Activated naive CD8-positive, alpha-beta T cell treated with anti-CD3 and anti-CD28 coated beads, Interleukin-2, amount 10 ng/mL, durations not matched to agents 7 days and 5 days (primary cell): ENCODE data around the gene OTOP3. TPM values are rescaled to one million over a fixed set of nuclear protein-coding genes. Genes with fewer than 3 reads are reported as not detected.
"Not testable (repeated sequence)": the region's sequence is repeated elsewhere in the genome, so short reads cannot be mapped to it uniquely, and the experiment has no call there.

Source experiments
- ATAC-seq: fragments of 150-1000 bp; cut with Tn5 transposase; one replicate; pipeline ENCODE4 v1.10.0; 2021; ENCODE audit warnings: low read depth, moderate library complexity
- POLR2A ChIA-PET: fragments of 350-600 bp; sonication (Branson Sonifier 250); formaldehyde crosslinking; loops from one replicate; lab custom pipeline; 2021; ENCODE audit warnings: antibody characterized with exemption; lab: Charles Lee
- DNase-seq: peaks from one replicate; pipeline ENCODE4 v3.0.0; 2021
- H3K27ac Mint-ChIP-seq: one replicate; pipeline ENCODE4 v1.8.0; 2022; ENCODE audit warnings: mild to moderate bottlenecking, mixed read lengths
- H3K27me3 Mint-ChIP-seq: one replicate; pipeline ENCODE4 v1.8.0; 2022; ENCODE audit warnings: mild to moderate bottlenecking, moderate library complexity, mixed read lengths
- H3K36me3 Mint-ChIP-seq: one replicate; pipeline ENCODE4 v1.8.0; 2021; ENCODE audit warnings: mild to moderate bottlenecking, mixed read lengths
- H3K4me1 Mint-ChIP-seq: one replicate; pipeline ENCODE4 v1.8.0; 2021; ENCODE audit warnings: mixed read lengths
- H3K4me3 Mint-ChIP-seq: one replicate; pipeline ENCODE4 v1.8.0; 2022; ENCODE audit warnings: mild to moderate bottlenecking, moderate library complexity, mixed read lengths
- H3K9me3 Mint-ChIP-seq: one replicate; pipeline ENCODE4 v1.8.0; 2021; ENCODE audit warnings: mixed read lengths
- total RNA-seq, 2 experiments: library from RNA; stranded (reverse); gene quantifications; one replicate each; pipeline ENCODE4 v1.2.3, GENCODE V29; 2021

The OTOP3 gene
- total RNA-seq, 2 experiments from 2014 or later: not detected

DNA sequence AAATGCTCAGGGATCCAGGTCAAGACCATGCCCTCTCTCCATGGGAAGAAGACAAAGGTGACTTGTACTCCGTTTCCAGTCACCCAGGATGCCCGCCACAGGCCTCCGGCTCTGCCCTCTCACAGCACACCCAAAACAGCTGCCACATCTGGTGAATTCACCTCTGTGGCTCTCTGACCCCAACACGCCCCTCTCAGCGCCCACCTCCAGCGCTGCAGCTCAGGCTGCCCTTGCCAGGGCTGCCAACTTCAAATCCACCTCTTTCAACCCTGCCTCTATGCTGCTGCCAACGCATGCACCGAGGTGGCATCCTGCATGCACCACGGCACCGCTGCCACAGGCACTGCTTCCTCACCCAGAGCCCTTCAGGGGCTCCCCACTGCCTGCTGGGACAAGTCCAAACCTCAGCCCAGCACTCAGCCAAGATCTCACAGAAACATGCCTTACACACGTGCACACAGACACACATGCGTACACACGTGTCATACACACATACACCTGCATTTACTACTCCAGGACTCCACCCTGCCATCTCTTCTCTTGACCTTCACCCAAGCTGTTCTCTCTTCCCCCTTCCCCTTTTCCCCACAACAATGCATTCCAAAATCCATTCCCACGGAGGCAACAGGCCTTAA is 29.4 kb downstream of the OTOP3 start:
- POLR2A ChIA-PET: no interaction called here
- no peaks in the 10 kb centered on the region for H3K36me3 Mint-ChIP-seq
- no peak overlapping the region for H3K4me3 Mint-ChIP-seq
- peaks cover 7% of the 10 kb centered on the region for H3K4me1 Mint-ChIP-seq
- peaks cover 5% of the 10 kb centered on the region for H3K27me3 Mint-ChIP-seq
- H3K27ac Mint-ChIP-seq: peak overlapping the region; percentile 37
- H3K9me3 Mint-ChIP-seq: no peaks in the 10 kb centered on the region
- no peak for ATAC-seq
- DNase-seq: no peak

DNA sequence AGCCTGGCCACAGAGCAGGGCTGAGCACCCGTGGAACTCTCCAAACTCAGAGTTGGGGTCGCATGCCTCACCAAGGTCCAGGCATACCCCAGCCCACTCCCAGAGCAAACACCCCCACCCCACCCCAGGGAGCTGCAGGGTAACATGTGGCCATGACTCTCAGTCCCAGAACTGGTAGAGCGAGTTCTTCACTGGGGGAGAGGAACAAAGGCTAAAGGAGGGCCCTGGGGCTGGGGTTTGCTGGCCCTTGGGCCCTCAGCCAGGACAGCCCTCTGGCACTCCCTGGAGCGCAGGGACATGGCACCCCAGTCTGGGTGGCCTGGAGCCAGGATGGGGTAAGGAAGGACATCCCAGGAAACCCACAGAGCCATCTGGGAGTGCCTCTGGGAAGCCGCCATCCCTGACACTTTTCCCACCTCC is 32.7 kb downstream of the OTOP3 start:
- Mint-ChIP-seq H3K4me1 (peaks cover 6% of the 10 kb centered on the region), H3K4me3 (no peak overlapping the region), H3K9me3 (no peaks in the 10 kb centered on the region), H3K36me3 (no peaks in the 10 kb centered on the region), H3K27me3 (peaks cover 23% of the 10 kb centered on the region), H3K27ac (no peak overlapping the region)
- POLR2A ChIA-PET: interaction anchor here (0.7 kb wide), 1 partner anchor 68 kb away, joined by 3 read pairs; no protein-coding TSS in a partner anchor
- ATAC-seq (no peak), DNase-seq (no peak)

DNA sequence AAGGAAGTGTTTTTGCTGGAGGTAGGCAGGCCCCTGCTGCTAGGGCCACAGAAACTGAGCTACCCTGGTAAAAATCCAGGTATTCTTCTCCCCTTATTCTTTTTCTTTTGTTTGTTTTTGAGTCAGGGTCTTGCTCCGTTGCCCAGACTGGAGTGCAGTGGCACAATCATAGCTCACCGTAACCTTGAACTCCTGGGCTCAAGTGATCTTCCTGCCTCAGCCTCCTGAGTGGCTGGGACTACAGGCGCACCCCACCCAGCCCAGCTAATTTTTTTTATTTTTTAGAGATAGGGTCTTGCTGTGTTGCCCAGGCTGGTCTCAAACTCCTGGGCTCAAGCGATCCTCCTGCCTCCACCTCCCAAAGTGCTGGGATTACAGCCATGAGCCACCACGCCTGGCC is 33.8 kb downstream of the OTOP3 start:
- H3K36me3 Mint-ChIP-seq, ATAC-seq, H3K9me3 Mint-ChIP-seq, DNase-seq, H3K4me1 Mint-ChIP-seq, H3K4me3 Mint-ChIP-seq, POLR2A ChIA-PET: not testable (repeated sequence)
- Mint-ChIP-seq H3K27ac (peak overlapping the region; percentile 9), H3K27me3 (peaks cover 34% of the 10 kb centered on the region)

DNA sequence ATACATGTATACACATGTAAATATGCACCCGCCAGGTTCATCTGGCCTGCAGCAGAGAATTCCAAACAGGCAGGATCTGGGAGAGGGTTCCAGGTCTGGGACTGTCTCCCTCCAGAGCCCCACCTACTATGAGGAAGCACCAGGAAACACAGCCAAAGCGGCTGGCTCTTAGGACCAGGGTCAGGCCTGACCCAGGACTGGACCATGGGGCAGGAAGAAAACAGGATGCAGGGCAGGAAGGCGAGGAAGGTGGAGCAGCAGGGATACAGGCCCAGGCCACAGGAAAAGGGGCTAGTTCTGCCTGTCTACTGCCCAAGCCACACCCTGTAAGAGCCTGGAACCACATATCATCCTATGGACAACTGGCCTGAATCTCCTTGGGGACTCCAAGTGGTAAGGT is 34.7 kb downstream of the OTOP3 start:
- Mint-ChIP-seq H3K9me3 (no peaks in the 10 kb centered on the region), H3K36me3 (no peaks in the 10 kb centered on the region), H3K27ac (no peak overlapping the region), H3K4me3 (no peak overlapping the region), H3K27me3 (peaks cover 38% of the 10 kb centered on the region), H3K4me1 (peaks cover 6% of the 10 kb centered on the region)
- ATAC-seq (no peak), DNase-seq (no peak)
- POLR2A ChIA-PET: no interaction called here

DNA sequence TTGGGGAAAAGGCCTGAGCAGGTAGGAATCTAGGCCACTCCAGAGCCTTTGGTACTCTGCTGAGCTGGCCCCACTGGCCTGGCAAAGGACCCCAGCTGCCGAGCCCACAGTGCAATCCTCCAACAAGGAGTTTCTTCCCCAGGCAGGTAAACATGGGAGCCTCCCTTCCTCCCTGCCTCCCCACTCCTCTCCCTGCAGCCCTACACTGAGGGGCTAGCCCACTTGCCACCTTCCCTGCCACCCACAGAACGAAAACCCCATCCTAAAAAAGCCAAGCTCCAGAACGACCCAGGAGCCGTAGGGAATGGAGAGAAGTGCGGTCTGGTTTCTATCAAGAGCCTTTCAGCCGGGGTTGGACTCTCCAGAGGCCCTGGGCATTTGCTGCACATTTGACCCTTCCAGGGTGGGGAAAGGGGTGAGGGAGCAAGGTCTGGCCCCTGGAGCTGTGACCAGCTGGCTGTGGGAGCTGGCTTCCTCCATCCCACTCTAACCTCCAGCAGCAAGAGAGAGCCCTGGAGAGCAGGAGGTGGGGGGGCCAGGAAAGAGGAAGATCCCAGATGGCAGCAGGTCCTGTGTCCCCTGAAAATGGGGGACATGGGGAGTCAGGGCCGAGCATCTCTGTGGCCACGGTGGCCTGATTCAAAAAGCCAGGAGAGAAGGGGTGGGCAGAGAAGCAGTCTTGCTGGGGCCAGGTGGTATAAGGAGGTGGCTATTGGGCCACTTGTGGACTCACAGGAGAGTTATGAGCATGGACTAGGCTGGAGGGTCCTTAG is 35.6 kb downstream of the OTOP3 start:
- Mint-ChIP-seq H3K4me1 (peaks cover 5% of the 10 kb centered on the region), H3K27ac (no peak overlapping the region), H3K27me3 (peaks cover 43% of the 10 kb centered on the region), H3K9me3 (no peaks in the 10 kb centered on the region), H3K4me3 (peak overlapping the region; percentile 42), H3K36me3 (no peaks in the 10 kb centered on the region)
- no peak for ATAC-seq
- POLR2A ChIA-PET: interaction anchor here (1.4 to 1.7 kb wide), 2 partner anchors 17 to 42 kb away, joined by 3 to 5 read pairs; partner anchors contain the start of gene MRPL58
- DNase-seq: no peak

DNA sequence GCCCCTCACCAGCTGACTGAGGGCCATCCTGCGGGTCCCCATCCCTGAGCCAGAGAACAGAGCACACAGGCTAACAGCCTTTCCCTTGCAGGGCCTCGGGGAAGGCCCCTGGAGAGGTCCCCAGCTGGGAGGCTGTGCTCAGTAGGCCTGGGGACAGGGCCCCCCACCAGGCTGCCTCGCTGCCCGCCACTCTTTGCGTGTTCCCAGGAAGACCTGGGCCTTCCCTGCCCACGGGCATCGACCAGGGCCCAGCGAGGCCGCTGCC is 36.1 kb downstream of the OTOP3 start:
- H3K9me3 Mint-ChIP-seq: no peaks in the 10 kb centered on the region
- H3K27me3 Mint-ChIP-seq: peaks cover 44% of the 10 kb centered on the region
- peaks cover 3% of the 10 kb centered on the region for H3K4me1 Mint-ChIP-seq
- no peaks in the 10 kb centered on the region for H3K36me3 Mint-ChIP-seq
- no peak overlapping the region for H3K27ac Mint-ChIP-seq
- H3K4me3 Mint-ChIP-seq: peak overlapping the region; percentile 42
- no peak for ATAC-seq
- DNase-seq: no peak
- POLR2A ChIA-PET: interaction anchor here (1.4 to 1.7 kb wide), 2 partner anchors 16 to 41 kb away, joined by 3 to 5 read pairs; partner anchors contain the start of gene MRPL58

DNA sequence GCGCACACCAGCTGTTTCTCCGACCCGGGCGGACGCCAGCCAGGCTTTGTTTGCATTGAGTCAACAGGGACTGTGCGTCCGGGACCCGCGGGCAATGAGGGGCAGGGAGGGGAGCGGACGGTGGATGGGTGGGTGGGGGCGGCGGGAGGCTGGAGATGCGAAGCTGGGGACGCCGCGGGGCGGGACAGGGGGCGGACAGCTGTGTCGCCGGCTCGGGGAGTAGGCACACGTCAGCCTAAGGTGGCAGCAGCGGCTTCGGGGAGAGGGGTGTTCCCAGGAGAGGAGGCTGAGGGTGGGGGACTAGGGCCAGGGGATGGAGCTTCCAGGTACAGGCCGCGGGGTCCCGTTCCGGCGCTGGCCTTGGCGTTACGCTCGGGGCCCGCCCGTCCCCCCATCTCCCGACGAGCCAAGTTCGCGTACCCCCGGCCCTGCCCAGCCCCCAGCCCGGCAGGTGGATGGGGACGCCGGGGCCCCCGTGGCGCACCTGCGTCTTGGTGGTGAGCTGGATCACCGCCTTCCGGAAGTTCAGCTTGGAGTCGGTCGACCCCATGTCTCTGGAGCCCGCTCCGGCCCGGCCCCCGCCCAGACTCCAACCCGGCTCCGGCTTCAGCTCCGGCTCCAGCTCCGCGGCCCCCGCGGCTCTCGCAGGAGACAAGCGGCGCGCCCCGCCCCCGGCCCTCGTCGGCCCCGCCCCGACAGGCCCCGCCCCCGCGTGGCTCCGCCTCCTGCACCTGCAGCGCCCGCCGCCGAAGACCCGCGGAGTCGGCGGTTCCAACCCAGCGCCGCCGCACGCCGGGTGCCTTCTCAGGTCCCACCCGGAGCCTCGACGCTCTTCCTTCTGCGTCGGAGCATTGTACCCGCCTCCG is 36.6 kb downstream of the OTOP3 start, which contains the start of gene HID1:
HID1 (minus strand) TSS at position 653 of the 866 bp plus-strand sequence; CDS start at position 550, 103 bp downstream.
- POLR2A ChIA-PET: interaction anchor here (0.6 to 1.7 kb wide), 7 partner anchors 10 to 232 kb away, joined by 3 to 5 read pairs (median 3); partner anchors contain the start of genes ARMC7 and MRPL58
- H3K9me3 Mint-ChIP-seq: no peaks in the 10 kb centered on the region
- peaks cover 3% of the 10 kb centered on the region for H3K4me1 Mint-ChIP-seq
- DNase-seq (peak; percentile 82), ATAC-seq (peak; percentile 83)
- H3K36me3 Mint-ChIP-seq: no peaks in the 10 kb centered on the region
- no peak within 1 kb of the TSS for H3K27ac Mint-ChIP-seq
- peaks cover 44% of the 10 kb centered on the region for H3K27me3 Mint-ChIP-seq
- peak within 1 kb of the TSS; percentile 71 for H3K4me3 Mint-ChIP-seq

DNA sequence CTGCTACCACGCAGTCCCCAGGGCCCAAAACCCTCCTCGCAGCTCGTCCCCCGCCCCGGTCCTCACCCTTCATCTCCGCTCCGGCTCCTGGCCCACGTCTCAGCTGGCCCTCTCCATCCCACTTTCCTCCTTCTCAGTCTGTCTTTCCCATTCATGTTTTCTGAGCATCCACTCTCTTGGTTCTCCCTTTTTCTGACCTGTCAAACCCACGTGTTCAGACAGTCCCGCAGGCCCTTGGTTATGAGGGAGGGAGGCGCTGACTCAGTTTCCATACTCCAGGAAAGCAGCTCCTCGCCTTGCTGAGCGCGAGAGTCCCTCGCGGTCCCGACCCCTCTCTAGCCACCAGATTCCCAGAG is 37.3 kb downstream of the OTOP3 start:
- POLR2A ChIA-PET: interaction anchor here (0.6 to 1.7 kb wide), 7 partner anchors 11 to 231 kb away, joined by 3 to 7 read pairs (median 4); partner anchors contain the start of genes ARMC7 and MRPL58
- peaks cover 3% of the 10 kb centered on the region for H3K4me1 Mint-ChIP-seq
- peak overlapping the region; percentile 71 for H3K4me3 Mint-ChIP-seq
- DNase-seq: no peak
- H3K27ac Mint-ChIP-seq: no peak overlapping the region
- ATAC-seq: no peak
- no peaks in the 10 kb centered on the region for H3K9me3 Mint-ChIP-seq
- H3K36me3 Mint-ChIP-seq: no peaks in the 10 kb centered on the region
- peaks cover 44% of the 10 kb centered on the region for H3K27me3 Mint-ChIP-seq

DNA sequence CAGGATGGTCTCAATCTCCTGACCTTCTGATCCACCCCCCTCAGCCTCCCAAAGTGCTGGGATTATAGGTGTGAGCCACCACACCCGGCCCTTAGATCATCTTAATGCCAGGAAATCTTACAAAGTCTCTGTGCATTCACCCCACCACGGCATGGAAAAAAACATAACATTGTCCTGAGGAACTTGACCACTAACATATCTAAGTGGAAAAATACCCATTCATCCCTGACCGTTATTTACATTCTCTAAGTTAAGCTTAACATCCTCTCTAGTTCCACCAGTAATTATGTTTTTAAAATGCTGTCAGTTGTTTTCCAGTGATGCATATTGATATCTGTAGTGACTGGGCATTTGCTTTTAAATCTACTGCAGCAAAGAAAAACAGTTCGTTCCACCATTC is 40.2 kb downstream of the OTOP3 start:
- Mint-ChIP-seq H3K27me3 (peaks cover 55% of the 10 kb centered on the region), H3K36me3 (no peaks in the 10 kb centered on the region), H3K4me3 (no peak overlapping the region), H3K9me3 (no peaks in the 10 kb centered on the region), H3K4me1 (peaks cover 5% of the 10 kb centered on the region), H3K27ac (no peak overlapping the region)
- DNase-seq (no peak), ATAC-seq (no peak)
- POLR2A ChIA-PET: no interaction called here

DNA sequence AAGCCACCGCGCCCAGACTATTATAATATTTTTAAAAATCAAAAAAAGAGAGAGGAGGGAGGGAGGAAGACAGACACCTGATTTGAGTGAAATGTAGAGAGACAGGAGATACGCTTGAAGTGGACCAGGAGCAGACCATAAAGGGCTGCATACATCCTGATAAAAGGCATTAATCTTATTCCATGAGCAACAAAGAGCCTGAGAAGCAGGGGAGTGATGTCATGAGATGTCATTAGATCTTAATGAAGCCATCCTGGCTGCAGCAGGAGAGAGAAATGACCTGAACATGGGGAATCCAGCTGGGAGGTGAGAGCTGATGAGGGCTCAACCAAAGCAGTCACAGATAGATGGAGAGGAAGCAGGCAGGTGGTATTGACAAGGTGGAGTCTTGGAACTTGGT is 42.1 kb downstream of the OTOP3 start:
- peaks cover 56% of the 10 kb centered on the region for H3K27me3 Mint-ChIP-seq
- no peak for DNase-seq
- no peaks in the 10 kb centered on the region for H3K36me3 Mint-ChIP-seq
- no peaks in the 10 kb centered on the region for H3K9me3 Mint-ChIP-seq
- POLR2A ChIA-PET: no interaction called here
- no peak overlapping the region for H3K4me3 Mint-ChIP-seq
- no peak overlapping the region for H3K27ac Mint-ChIP-seq
- peaks cover 13% of the 10 kb centered on the region for H3K4me1 Mint-ChIP-seq
- no peak for ATAC-seq

DNA sequence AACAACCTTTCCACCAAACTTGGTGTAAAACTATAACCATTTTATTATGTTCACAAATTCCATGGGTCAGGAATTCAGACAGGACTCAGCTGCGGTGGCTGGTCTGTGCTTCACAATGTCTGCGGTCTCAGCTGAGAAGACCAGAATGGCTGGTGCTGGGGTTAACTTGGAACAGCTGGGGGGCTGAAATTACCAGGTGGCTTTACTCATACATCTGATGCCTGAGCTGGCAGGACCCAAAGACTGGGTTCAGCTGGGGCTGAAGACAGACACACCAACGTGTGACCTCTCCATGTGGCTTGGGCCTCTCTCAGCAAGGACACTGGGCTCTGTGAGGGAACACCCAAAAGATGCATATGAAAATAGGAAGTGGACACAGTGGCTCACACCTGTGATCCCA is 42.5 kb downstream of the OTOP3 start:
- Mint-ChIP-seq H3K4me1 (peaks cover 9% of the 10 kb centered on the region), H3K9me3 (no peaks in the 10 kb centered on the region), H3K36me3 (no peaks in the 10 kb centered on the region), H3K4me3 (no peak overlapping the region), H3K27me3 (peaks cover 56% of the 10 kb centered on the region), H3K27ac (no peak overlapping the region)
- no peak for DNase-seq
- no peak for ATAC-seq
- POLR2A ChIA-PET: no interaction called here

DNA sequence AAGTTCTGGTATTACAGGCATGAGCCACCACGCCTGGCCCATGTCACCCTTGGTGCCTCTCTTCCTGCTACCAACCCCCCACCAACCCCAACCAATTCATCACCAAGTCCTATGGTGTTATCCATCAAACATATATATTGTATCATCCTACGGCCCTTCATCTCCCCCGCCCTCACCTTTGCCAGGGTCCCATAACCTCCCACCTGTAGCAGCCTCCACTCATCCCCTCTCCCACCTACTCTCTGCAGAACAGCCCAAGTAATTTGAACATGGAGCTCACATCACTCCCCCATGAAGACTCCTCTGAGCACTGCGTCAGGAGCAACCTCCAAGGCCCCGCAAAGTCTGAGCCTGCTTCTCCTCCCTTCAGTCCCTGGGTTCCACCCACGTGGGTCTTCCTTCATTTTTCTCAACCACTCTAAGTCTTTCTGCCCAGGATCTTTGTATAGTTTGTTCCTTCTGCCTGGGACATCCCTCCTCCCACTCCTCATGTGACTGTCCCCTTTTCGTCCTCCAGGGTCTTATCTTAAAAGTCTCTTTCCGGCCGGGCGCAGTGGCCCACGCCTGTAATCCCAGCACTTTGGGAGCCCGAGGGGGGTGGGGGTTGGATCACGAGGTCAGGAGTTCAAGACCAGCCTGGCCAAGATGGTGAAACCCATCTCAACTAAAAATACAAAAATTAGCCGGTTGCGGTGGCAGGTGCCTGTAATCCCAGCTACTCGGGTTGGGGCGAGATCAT is 43.9 kb downstream of the OTOP3 start:
- Mint-ChIP-seq H3K9me3 (no peaks in the 10 kb centered on the region), H3K4me3 (no peak overlapping the region), H3K27ac (no peak overlapping the region), H3K36me3 (no peaks in the 10 kb centered on the region), H3K27me3 (peaks cover 53% of the 10 kb centered on the region), H3K4me1 (peaks cover 9% of the 10 kb centered on the region)
- ATAC-seq: no peak
- POLR2A ChIA-PET: no interaction called here
- no peak for DNase-seq
